Dermis blood vessel endothelial cell (primary cell): Measurements from ENCODE around the gene ZNF132. TPM values are rescaled to one million over a fixed set of nuclear protein-coding genes. Genes with fewer than 3 reads are reported as not detected.
"Not testable (repeated sequence)": the region's sequence is repeated elsewhere in the genome, so short reads cannot be mapped to it uniquely, and the experiment has no call there.

Source experiments
- DNase-seq: peaks from one replicate; pipeline ENCODE4 v3.0.0; 2010
- total RNA-seq: library from RNA; depleted of rRNA; stranded (reverse); fragments of >200 nt; gene quantifications from 2 replicates; pipeline ENCODE4 v1.2.3, GENCODE V29; 2014

ZNF132 gene
- total RNA-seq, 1 donor from 2014 or later = 7.5 TPM

- peak; percentile 98 for DNase-seq
These were observed 27.0 kb upstream of the ZNF132 start, which contains the start of gene ZNF324 for GRCh38 chr19:58466760-58467589. Gene ZNF324, plus strand, starts transcription at chr19:58467080. Its CDS starts 2,106 bp downstream, at chr19:58469186.

GRCh38 chr19:58466089-58466759 is 26.3 kb upstream of the ZNF132 start:
- DNase-seq = no peak

- DNase-seq = no peak
These were observed 20.1 kb upstream of the ZNF132 start for GRCh38 chr19:58460039-58460438.

DNA sequence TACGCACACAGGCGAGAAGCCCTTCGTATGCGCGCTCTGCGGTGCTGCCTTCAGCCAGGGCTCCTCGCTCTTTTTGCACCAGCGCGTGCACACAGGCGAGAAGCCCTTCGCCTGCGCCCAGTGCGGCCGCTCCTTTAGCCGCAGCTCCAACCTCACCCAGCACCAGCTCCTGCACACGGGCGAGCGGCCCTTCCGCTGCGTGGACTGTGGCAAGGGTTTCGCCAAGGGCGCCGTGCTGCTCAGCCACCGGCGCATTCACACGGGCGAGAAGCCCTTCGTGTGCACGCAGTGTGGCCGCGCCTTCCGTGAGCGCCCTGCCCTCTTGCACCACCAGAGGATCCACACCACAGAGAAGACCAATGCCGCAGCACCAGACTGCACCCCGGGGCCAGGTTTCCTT is 16.2 kb upstream of the ZNF132 start:
- no peak for DNase-seq

DNA sequence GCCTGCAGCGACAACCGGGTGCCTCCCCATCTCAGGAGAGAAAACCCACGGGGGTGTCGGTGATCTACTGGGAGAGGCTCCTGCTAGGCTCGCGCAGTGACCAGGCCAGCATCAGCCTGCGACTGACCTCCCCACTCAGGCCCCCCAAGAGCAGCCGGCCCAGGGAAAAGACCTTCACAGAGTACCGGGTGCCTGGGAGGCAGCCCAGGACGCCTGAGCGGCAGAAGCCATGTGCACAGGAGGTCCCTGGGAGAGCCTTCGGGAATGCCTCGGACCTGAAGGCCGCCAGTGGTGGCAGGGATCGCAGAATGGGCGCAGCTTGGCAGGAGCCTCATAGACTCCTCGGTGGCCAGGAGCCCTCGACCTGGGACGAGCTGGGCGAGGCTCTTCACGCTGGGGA is 15.4 kb upstream of the ZNF132 start:
- DNase-seq = no peak

DNA sequence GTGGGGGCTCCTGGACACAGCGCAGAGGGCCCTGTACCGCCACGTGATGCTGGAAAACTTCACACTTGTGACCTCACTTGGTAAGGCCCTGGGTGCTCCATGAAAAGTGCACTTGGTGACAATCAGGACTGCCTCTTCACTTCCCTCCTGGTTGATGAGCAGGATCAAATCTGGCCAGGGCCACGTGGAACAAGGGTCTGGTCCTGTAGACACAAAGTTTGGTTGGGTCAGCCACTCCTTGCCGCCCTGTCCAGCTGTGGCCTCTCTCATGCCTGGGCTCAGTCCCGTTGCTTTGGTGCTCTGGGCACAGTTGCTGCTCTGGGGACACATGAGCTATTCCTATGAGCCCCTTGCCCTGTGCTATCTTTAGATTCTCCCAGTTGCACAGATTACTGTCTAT is 13.8 kb upstream of the ZNF132 start:
- DNase-seq = no peak

- peak; percentile 97 for DNase-seq
These were observed 11.6 kb upstream of the ZNF132 start, which contains the start of gene ZNF324B for GRCh38 chr19:58451358-58452101. Gene ZNF324B, plus strand, starts transcription at chr19:58451622. Its CDS starts 2,080 bp downstream, at chr19:58453702.

DNA sequence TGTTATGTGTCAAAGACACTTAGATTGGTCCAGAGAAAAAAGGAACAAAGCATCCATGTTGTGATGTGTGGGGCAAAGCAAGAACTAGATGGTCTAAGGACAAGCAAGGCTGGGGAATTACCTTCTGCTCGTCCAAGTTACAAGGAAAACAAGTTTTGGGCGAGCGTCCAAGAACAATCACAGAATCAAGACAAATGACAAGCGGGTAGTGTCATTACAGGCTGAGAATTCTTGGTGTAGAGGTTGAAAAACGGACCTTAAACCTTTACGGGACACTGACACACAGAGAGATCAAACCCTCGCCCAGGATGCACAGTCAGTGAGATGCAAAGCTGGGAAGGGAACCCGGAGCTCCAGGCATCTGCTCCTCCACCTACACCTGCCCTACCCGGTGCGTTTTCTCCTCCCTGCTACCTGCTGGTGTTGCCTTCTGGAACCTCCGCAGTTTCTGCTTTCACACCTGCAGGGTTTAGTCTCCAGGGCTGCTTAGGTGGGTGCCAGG is 11.0 kb upstream of the ZNF132 start:
- peak; percentile 17 for DNase-seq

GRCh38 chr19:58449980-58450379 is 10.0 kb upstream of the ZNF132 start:
- DNase-seq = not testable (repeated sequence)

DNA sequence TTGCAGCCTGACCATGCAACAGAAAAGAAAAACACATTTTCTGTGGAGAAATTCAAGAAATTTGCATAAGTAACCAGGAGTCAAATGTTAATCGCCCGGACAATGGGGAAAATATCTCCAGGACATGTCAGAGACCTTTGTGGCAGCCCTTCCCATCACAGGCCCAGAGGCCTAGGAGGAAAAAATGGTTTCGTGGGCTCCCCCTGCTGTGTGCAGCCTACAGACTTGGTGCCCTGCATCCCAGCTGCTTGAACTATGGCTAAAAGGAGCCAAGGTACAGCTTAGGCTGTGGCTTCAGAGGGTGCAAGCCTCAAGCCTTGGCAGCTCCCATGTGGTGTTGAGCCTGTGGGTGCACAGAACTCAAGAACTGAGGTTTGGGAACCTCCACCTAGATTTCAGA is 8.9 kb upstream of the ZNF132 start:
- DNase-seq = not testable (repeated sequence)

- not testable (repeated sequence) for DNase-seq
These were observed 3.0 kb upstream of the ZNF132 start for GRCh38 chr19:58442986-58443385.

DNA sequence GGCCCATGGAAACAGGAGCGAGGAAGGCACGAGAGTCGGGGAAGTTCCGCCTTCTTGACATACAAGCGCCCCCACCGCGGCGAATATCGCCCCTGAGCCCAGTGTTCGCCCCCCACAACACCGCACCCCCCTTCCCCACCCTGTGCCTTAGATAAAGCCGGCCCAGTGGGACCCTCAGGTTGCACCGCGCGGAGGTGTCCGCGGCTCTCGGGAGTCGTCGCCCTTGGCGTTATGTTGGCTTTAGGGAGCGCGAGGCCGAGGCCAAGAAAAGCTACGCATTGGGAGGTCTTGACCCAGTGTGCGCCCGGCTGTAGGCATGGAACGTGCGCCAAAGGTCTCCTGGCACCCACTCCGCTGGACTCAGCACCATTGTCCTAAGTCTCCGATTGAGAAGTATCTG is 603 bp upstream of the ZNF132 start:
- no peak for DNase-seq

DNA sequence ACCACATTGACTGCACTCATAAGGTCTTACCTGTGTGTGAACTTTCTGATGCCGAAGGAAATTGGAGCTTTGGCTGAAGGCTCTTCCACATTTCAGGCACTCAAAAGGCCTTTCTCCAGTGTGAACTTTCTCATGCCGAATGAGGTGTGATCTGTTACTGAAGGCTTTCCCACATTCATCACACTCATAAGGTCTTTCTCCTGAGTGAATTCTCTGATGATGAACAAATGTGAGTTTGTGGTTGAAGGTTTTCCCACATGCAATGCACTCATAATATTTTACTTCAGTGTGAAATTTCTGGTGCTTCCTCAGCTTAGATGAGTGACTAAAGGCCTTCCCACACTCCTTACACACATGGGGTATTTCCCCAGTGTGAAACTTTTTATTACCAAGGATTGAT is 5.7 kb downstream of the ZNF132 start:
- no peak for DNase-seq

DNA sequence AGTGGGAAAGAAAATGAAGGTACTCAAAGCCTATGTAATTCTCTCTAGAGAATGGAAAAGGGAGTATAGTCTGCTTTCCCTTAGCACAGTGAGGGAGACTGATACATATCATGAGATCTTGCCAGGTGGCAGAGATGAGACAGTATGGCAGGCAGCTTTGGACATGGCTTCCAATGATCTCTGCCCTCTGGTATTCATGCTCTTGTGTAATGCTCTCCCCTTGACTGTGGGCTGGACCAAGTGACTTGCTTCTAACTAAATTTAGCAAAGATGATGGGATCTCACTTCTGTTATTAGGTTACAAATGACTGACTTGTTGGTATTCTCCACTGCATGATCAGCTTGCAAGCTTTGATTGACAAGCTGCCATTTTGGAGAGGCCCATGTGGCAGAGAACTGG is 10.2 kb downstream of the ZNF132 start:
- no peak for DNase-seq

- DNase-seq = no peak
These were observed 11.3 kb downstream of the ZNF132 start for GRCh38 chr19:58428617-58429016.

DNA sequence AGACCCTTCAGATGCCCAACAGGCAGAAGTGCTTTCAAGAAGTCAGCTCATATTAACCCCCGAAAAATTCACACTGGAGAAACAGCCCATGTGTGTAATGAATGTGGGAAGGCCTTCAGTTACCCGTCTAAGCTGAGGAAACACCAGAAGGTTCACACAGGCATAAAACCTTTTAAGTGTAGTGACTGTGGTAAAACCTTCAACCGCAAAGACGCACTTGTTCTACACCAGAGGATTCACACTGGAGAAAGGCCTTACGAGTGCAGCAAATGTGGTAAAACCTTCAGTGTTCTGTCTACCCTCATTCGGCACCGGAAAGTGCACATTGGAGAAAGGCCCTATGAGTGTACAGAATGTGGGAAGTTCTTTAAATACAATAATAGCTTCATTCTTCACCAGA is 22.9 kb downstream of the ZNF132 start:
- DNase-seq = no peak

- no peak for DNase-seq
These were observed 23.3 kb downstream of the ZNF132 start for GRCh38 chr19:58416604-58417003.

GRCh38 chr19:58409010-58409790 is 30.8 kb downstream of the ZNF132 start:
- peak; percentile 50 for DNase-seq

DNA sequence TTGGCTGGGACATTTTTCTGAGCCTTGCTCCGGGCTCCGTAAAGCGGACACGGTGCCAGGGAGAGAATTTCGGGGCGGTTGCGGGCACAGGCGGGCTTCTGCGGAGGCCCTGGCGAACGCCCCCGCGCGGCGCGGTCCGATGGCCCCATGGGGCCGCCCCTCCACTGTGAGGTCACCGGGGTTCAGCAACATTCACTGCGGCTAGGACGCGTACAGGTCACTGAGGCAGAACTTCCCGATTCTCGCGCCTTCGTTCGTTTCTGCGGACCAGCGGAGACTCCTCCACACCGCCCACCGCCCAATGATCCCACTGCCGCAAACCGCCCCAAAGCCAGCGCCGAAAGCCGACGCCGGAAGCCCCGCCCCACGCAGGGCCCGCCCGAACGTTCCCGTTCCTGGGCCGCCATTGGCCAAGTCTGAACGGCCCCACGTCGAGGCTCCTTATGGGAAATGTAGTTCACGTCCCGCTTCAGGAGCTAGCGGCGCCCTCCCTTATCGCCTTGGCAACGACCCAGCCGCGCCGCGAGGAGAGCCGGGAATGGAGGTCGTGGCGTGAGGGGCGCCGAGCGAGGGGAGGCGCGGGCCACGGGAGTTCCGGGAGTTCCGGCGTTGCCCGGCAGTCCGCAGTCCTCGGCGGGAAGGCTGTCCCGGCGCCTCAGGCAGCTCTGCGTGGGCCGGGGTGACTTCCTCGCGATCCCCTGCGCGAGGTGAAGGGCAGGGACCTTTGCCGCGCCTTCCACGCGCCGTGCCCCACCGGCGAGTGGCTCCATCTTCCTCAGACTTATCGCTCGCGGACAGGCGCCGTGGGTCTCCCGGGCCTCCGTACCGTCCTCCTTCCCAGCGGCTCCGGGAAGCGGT is 31.6 kb downstream of the ZNF132 start, which contains the start of gene ZNF584:
TSS of gene ZNF584 (plus strand) at position 498 of the 858 bp plus-strand sequence. CDS start 499 bp downstream, outside the sequence.
- peak; percentile 97 for DNase-seq

- DNase-seq = peak; percentile 24
These were observed 32.2 kb downstream of the ZNF132 start for GRCh38 chr19:58407658-58408151.
